ENCODE data around the gene ZNF595.

- TF ChIP-seq POLR2A (IDR thresholded peaks at IDR 0.05) (no peak), CTCF (IDR thresholded peaks at IDR 0.05) (no peak), POLR2AphosphoS5 (IDR thresholded peaks at IDR 0.05) (no peak), EP300 (IDR thresholded peaks at IDR 0.05) (no peak)
These were observed 72.7 kb downstream of the ZNF595 start for GRCh38 chr4:125833-126232.

Measured in suprapubic skin (tissue), 4 donors.